ENCODE results near the gene PTPN11.
"Not testable (repeated sequence)": the region's sequence is repeated elsewhere in the genome, so short reads cannot be mapped to it uniquely, and the experiment has no call there.

The PTPN11 gene

DNA sequence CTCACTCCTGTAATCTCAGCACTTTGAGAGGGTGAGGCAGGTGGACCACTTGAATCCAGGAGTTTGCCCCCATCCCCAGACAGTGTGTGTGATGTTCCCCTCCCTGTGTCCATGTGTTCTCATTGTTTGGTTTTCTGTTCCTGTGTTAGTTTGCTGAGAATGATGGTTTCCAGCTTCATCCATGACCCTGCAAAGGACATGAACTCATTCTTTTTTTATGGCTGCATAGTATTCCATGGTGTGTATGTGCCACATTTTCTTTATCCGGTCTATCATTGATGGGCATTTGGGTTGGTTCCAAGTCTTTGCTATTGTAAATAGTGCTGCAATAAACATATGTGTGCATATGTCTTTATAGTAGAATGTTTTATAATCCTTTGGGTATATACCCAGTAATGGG is 38.4 kb downstream of the PTPN11 start:
- DNase-seq: not testable (repeated sequence)

DNA sequence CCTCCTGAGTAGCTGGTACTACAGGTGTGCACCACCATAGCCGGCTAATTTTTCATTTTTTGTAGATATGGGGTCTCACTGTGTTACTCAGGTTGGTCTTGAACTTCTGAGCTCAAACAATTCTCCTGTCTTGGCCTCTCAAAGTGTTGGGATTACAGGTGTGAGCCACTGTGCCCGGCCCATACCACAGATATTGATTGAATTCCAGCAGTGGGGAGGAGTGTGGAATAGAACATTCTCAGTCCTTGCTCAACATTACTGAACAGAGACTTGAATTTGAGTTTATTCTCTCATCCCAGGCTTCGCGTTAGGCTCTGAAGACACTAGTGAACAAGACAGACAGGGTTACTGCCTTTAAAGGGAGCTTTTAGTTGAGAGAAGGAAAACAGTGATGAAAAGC is 39.6 kb downstream of the PTPN11 start:
- DNase-seq: no peak

DNA sequence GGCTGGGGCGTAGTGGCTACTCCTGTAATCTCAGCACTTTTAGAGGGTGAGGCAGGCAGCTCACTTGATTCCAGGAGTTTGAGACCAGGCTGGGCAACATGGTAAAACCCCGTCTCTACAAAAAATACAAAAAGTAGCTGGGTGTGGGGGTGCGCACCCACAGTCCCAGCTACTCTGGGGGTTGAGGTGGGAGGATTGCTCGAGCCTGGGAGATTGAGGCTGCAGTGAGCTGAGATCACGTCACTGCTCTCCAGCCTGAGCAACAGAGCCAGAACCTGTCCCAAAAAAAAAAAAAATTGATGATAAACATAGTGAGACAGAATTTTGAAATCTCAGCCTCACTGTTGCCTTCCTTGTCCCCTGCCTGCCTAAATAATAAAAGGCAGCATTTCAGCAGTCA is 40.0 kb downstream of the PTPN11 start:
- DNase-seq: no peak

DNA sequence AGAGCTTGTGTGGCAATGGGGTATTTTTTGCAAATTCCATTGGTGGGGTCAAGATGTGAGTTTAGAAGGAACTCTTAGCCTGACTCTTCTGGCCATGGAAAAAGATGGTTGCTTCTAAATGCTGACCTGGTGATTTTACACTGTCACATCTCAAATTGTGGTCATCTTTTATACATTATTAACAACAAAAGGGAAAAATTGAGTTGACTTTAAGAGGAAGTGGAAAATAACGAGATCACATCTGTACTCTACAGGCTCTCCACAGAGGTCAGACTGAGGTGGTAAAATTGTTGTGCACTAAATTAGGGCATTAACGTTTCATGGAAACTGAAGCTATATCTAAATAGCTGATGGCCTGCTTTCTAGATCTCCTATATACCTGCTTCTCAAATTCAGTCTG is 44.7 kb downstream of the PTPN11 start:
- no peak for DNase-seq

DNA sequence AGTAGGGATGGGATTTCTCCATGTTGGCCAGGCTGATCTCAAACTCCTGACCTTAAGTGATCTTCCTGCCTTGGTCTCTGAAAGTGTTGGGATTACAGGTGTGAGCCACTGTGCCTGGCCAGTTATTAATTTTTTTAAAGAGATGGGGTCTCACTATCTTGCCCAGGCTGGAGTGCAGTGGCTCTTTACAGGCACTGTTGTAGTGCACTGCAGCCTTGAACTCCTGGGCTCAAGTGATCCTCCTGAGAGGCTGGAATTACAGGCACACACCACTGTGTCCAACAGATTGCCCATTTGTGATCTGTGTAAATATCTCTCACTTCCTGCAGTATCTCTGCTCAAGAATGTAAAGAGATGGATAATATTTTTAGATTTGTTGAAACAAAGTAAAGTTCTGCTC is 45.9 kb downstream of the PTPN11 start:
- DNase-seq: no peak

DNA sequence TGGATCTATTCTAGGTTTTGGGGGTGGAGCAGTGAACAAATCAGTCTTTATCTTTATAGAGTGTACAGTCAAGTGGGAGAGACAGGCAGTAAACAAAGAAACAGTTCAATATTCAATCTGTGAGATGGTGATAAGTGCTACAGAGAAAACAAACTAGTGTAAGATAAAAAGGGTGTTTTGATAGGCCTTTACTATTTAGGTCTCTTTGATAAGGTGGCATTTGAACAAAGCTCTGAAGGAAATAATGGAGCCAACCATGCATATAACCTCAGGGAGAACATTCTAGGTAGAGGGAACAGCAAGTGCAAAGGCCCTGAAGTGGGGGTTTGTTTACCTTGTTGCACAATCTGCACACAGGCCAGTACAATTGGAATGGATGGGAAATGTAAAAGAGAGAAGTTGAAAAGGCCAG is 47.3 kb downstream of the PTPN11 start:
- DNase-seq: no peak

DNA sequence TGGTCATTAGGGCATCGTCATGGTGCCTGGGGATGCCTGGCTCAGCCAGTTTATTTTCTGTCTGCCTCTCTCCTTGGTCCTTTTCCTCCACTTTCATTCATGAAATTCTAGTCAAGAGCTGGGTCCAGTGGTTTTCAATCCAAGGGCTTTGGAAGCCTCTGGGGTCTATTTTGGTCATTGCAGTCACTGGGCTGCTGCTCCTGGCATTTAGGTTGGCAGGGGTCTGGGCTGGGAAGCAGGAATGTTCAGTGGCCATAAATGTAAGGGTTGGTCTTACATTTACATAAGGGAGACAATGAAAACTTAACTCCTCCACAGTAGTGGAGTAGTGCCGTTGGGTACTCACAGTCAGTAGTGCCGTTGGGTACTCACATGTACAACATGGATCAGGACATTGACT is 48.1 kb downstream of the PTPN11 start:
- DNase-seq: no peak

DNA sequence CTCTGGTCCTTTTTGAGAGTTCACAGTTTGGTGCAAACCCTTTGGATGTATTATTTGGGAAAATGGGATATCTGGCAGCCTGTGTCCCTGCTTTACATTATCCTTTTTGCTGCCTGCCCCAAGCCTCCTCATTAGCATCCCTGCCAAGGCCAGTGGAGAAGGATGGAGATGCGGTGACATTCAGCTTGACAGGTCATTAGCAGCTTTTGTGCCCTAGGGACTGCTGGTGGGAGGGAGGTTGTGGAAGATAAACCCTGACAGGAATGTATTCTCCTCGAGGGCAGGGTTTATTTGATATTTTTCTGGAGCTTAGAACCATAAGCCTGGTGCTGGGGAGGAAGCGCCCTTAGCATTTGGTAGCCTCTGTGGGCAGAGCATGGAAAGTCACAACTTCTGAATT is 49.3 kb downstream of the PTPN11 start:
- no peak for DNase-seq

DNA sequence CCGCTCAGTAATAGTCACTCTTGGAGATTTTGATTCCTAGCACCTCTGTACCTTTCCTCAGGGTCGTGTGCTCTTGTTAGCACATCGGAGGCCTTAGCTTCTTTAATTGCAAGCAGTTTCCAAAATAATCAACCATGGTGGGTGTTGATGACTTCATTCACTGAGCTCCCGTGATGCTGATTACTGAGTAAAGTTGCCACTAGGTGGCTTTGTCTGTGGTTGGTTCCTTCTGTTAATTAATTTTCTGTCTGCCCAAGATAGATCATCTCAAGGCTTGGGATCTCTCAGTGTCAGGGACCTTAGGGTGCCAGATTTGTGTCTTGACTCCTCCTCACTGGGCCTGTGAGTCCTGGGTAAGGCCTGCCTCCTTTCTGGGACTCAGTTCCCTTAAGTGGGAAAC is 54.3 kb downstream of the PTPN11 start:
- DNase-seq: no peak

DNA sequence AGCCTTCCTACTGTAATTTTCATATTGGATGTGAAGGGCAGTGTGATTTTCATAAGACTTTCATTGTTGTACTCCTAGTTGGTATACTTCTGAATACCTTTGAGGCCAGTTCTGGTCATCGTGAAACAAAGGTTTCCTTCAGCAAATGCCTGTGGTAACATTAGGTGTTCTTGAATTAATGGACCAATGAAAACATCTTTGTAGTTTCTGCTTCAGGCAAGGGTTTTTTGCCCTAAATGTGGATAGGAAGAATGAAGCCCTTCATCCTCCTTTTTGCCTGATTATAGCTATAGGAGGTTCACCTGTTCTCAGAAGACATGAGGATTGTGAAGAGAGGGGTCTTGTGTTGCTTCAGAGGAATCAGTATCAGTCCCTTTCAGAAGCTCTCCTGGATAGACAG is 60.7 kb downstream of the PTPN11 start:
- no peak for DNase-seq

DNA sequence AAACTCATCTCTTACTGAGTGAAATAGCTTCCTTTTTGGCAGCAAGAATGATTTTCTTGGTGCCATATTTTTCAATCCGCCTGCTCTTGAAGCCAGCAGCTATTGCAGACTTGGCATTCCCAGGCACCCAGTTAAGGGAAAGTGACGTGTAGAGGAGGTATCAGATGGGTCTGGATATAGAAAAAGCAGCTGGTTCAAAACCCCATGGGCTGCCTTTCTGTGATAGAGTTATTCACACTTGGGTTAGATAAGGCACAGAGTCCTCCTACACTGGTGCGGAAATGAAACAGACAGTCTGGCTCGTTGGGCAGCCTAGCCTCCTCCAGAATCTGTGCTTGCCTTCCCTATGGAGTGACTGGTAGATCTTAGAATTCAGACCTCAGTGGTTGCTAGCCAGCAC is 62.2 kb downstream of the PTPN11 start:
- DNase-seq: no peak

DNA sequence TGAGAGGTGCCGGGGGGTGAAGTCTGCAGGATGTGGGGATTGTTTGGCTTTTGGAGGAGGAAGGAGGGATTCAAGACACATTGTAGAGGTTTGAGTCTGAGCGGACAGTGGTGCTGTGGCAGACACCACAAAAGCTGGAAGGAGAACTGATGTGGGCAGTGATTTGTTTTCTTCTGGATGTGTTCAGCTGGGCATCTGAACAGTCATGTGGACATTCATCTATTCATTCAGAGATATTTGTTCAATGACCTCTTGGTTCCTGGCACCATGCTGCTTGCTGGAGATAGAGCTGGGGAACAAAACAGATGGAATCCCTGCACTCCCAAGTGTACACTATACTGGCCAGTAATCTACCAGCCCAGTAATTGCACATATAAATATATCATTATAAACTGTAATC is 64.0 kb downstream of the PTPN11 start:
- DNase-seq: no peak

DNA sequence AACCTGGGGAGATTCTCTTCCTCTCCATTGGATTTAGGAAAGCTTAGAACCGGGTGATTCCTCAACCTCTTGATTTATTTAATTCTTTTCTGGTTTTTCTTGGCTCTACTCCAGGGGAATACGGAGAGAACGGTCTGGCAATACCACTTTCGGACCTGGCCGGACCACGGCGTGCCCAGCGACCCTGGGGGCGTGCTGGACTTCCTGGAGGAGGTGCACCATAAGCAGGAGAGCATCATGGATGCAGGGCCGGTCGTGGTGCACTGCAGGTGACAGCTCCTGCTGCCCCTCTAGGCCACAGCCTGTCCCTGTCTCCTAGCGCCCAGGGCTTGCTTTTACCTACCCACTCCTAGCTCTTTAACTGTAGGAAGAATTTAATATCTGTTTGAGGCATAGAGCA is 67.6 kb downstream of the PTPN11 start:
- DNase-seq: no peak

DNA sequence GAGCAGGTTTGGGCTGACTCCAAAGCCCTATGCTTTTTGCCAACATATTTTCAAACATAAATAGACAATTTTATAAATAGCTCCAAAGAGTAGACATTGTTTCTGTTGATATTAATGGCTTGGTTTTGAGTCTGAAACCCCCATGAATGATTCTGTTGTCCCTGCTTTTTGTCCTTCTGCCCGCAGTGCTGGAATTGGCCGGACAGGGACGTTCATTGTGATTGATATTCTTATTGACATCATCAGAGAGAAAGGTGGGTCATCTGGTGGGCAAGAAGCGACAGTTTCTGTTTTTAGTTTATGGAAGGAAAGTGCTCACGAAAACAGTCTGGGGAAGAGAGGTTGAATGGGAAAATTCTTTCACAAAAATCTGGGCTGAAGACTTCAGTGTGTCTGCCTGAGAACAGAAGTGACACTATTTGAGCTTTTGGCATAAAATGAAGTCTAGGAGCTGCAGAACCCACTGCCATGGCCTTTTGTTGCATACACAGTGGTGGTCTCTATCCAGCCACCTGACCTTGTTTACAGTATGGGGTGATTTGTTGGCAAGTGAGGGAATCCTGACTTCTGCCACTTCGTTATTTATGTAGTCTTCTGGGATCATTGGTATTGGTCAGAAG is 69.6 kb downstream of the PTPN11 start:
- no peak for DNase-seq

DNA sequence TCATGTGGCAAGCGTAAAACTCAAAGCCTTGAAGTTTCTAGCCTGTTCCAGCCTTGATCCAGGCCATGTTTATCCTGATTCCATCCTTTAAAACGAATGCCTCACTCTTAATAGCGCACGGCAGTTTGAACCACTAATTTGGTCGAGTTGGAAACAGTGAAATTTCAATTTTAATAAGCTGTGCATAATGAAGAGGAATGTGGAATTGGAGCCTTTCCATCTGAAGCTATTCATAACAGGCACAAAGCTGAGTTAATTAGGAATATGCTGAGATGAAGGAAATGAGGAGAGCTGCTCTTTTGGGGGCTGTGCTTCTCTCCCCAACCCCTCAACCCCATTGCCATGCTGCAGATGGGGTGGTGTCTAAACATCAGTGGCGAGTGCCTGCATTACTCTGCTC is 70.7 kb downstream of the PTPN11 start:
- no peak for DNase-seq

DNA sequence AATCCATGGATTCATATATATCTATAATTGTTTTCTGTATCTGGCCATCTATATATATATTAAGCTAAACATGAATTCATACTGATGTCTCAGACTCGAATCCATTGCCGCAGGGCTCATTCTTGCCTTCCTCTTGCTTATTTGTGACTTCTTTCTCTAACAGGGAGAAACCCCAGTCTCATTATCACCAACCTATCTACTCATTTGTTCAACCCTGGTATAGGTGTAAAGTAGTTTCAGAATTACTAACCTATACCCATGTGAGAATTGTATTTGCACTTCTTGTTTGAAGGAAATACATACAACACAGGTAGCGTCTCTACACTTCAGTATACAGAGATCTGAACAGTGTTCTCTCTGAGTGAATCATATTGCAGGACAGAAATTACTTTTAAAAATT is 77.7 kb downstream of the PTPN11 start:
- no peak for DNase-seq

DNA sequence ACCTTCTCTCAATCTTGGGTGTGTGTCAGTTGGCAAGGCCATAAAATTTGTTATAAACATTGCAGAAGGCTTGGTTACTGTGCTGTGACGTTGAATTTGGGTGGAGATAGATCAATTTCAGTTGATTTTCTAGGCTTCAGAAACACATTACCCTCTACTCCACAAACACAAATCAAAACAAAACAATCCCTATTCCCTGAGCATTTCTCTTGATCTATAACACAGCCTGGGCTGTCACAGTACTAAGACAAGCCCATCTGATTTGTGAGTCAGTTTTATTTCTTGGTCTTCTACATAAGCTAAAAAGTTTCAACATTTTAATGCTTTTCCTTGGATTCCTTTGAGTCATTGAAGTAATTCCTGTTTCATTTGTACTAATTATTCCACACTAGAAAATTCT is 79.8 kb downstream of the PTPN11 start:
- no peak for DNase-seq

DNA sequence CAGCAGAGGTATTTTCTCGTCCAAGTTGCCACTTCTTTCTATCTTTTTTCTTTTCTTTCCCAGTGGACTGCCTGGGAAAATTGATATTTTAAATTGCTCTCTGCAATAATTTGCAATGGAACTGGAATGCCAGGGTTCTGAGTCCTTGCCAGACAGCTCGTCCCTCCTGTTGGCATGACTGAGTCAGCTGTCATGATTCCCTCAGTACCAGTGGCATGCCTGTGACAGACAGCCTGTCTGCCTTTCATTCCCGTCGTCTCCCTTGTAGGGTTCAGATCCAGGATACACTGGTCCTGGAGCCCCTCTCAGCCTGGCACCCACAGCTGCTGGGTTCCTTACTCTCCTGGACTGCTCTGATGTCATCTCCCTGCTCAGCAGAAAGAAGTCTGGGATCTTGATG is 84.8 kb downstream of the PTPN11 start:
- DNase-seq: no peak

DNA sequence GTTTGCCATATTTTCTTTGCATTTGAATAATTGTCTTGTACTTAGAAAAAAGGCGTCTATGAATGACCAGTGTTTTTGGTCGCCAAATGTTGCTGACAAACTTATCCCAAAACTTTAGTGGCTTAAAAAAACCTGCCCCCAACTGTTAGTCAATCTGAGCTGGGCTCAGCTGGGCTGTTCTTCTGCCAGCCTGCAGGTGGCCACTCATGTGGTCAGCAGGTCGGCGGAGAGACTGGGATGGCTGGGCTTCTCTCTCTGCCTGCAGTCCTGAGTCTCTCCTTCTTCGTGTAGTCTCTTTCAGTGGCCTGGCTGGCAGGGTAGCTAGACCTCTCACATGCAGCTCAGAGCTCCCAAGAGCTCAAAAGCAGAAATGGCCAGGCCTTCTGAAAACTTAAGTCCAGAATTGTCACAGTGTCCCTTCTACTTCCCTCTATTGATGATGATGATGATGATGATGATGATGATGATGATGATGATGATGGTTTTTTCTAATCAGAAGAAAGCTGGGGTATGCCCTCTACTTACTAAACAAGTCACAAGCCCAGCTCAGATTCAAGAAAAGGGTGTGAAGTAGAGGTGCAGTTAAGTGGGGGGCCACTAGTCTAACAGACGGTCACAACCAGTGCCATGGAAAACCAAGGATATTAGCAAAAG is 87.9 kb downstream of the PTPN11 start:
- no peak for DNase-seq

DNA sequence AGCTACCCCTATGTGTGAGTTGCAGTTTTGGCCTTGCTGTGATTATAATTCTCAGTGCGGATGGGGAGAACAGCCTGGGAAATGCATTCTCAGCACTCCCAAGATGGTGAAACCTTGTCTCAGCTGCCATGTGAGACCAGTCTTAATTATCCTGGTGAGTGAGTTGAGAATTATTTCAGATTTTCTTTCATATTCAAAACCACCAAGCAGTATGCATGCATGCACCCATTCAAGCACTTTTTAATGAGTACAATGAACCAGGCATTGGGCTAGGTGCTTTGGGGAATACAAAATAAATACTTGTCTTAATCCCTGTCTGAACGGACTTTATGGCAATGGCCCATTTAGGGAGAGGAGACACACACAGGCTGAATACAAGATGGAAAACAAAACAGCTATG is 94.7 kb downstream of the PTPN11 start:
- no peak for DNase-seq

DNA sequence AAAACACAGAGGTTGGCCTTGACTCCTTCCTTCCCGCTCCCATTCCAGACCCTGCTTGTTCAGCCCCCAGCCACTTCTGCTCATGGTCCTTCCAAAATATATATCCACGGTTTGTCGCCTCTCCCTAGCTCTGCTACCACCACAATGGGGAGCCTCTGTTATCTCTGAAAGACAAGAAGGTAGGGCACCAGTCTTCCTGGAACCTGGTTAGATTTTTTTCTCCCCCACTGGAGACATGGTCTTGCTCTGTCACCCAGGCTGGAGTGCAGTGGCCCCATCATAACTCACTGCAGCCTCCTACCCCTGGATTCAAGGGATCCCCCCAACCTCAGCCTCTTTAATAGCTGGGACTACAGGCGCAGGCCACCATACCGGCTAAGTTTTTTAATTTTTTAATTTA is 95.7 kb downstream of the PTPN11 start:
- DNase-seq: no peak

DNA sequence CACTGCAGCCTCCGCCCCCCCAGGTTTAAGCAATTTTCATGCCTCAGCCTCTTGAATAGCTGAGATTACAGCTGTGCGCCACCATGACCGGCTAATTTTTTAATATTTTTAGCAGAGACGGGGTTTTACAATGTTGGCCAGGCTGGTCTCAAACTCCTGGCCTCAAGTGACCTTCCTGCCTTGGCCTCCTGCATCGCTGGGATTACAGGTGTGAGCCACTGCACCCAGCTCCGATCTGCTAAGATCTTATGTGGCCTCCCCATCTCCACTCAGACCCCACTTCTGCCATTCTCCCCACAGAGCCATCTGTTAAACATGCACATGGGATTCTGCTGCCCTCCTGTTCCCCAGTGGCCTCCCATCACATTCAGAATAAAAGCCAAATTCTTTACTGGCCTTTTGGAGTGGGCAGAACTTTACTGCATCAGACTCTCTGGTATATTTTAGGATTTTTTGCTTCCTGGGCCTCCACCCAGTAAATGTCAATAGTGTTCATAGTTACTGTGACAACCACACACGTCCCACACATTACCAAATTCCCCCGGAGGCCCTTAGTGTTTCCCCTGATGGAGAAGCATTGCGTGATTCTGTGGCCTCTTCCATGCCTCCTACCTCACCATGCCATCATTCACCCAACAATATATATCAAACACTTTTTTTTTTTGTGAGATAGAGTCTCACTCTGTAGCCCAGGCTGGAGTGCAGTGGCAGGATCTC is 96.3 kb downstream of the PTPN11 start:
- DNase-seq: no peak

DNA sequence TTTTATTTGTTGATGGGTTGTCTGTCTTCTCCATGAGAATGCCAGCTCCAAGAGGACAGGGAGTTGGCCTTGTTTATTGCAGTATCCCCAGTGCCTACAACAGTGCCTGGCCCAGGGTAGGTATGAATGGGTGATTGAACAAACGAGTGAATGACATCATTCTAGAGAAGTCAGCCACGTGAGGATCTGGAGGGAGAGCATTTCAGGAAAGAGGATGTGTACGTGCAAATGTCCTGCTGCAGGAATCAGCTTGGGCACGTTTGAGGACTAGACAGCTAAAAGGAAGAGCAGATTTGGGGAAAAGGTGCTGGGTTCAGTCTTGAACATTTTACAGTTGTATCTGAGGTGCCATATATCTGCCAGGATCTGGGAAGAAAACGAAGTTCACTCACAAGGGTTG is 97.1 kb downstream of the PTPN11 start:
- no peak for DNase-seq

DNA sequence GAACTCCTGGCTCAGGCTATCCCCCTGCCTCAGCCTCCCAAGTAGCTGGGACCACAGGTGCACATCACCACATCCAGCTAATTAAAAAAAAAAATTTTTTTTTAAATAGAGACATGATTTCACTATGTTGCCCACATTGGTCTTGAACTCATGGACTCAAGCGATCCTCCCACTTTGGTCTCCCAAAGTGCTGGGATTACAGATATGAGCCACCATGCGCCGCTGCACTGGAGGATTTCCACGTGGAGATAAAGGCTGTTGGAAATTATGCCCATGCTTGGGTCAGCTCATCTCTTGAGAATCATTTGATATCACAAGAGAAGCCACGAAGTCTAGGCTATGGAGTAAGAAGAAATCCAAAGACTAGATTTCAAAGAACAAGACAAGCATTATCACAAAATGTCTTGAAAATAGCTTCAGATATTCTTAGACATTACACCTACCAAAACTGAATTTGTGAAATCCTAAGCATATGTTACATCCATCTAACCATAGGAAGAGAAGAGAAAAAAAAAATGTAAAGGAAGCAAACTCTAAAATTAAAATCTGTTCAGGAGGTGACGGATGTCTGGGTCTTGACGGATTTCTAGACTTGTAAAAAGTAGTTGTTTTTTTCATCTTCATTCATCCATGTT is 99.1 kb downstream of the PTPN11 start:
- DNase-seq: no peak

Data from activated gamma-delta T cell (primary cell).